A549 (cell line): ENCODE measurements around the gene SLC25A13. TPM values are rescaled to one million over a fixed set of nuclear protein-coding genes. Genes with fewer than 3 reads are reported as not detected.

Experiments
- ATAC-seq, 2 experiments: fragments of 200-7000 bp in 1 of 2; fragments of >200 bp in 1 of 2; cut with Nextera tagmentation in 1 of 2; cut with Tn5 transposase in 1 of 2; 3 replicates each; pipeline versions ENCODE4 v1.8.0 to v1.9.1; 2018 to 2020; ENCODE audit warnings: mild to moderate bottlenecking in 1 of 2, moderate library complexity in 1 of 2
- CTCF ChIA-PET: fragments of 300-600 bp; sonication (Branson Sonifier 250); formaldehyde crosslinking; extraction: SDS; loops from one replicate; lab custom pipeline; 2021; ENCODE audit warnings: antibody characterized with exemption, inconsistent platforms; lab: Yijun Ruan, JAX
- POLR2A ChIA-PET: fragments of 350-600 bp; formaldehyde crosslinking; extraction: SDS; loops from one replicate; lab custom pipeline; 2021; ENCODE audit warnings: antibody characterized with exemption, inconsistent platforms; lab: Yijun Ruan, JAX
- DNase-seq, 2 experiments: peaks; one replicate each; pipeline versions ENCODE4 v3.0.0 to v3.0.0-alpha.2; 2011 to 2016; ENCODE audit warnings: low read depth in 1 of 2, low spot score in 1 of 2
- FAIRE-seq: peaks from 2 replicates; lab custom pipeline; 2011; peaks lifted over from hg19 to GRCh38; lab: Jason Lieb, UNC
- H3K27ac ChIP-seq, 2 experiments: fragments of >200 bp; sonication (Bioruptor Twin); formaldehyde crosslinking; 3 replicates each; pipeline ENCODE4 v1.5.1; 2016 to 2017
- H3K4me1 ChIP-seq: fragments of >200 bp; sonication (Bioruptor Twin); formaldehyde crosslinking; 3 replicates; pipeline ENCODE4 v1.6.1; 2016
- H3K4me2 ChIP-seq: fragments of >200 bp; sonication (Bioruptor Twin); formaldehyde crosslinking; 3 replicates; pipeline ENCODE4 v1.6.1; 2016
- H3K4me3 ChIP-seq: fragments of >200 bp; sonication (Bioruptor Twin); formaldehyde crosslinking; 3 replicates; pipeline ENCODE4 v1.5.1; 2016
- H3K9me3 ChIP-seq: fragments of >200 bp; sonication (Bioruptor Twin); formaldehyde crosslinking; 3 replicates; pipeline ENCODE4 v1.6.1; 2016
- BHLHE40 ChIP-seq: IDR thresholded peaks from 2 replicates; pipeline ENCODE4 v1.6.1; 2012; ENCODE audit warnings: low read depth, low read length, inconsistent platforms
- CBX2 ChIP-seq: fragments of 200-600 bp; sonication (generic); IDR thresholded peaks from 2 replicates; pipeline ENCODE4 v1.6.1; 2016; ENCODE audit warnings: low read depth, mild to moderate bottlenecking, borderline replicate concordance
- CBX8 ChIP-seq: fragments of 200-600 bp; sonication (generic); IDR thresholded peaks from 2 replicates; pipeline ENCODE4 v1.6.1; 2016
- CEBPB ChIP-seq, 2 experiments: fragments of >200 bp in 1 of 2; sonication (Bioruptor Twin) in 1 of 2; formaldehyde crosslinking in 1 of 2; IDR thresholded peaks; 2 replicates each; pipeline ENCODE4 v1.6.1; 2012 to 2016
- E2F6 ChIP-seq: IDR thresholded peaks from 2 replicates; pipeline ENCODE4 v1.6.1; 2012; ENCODE audit warnings: low read depth, borderline replicate concordance
- EP300 ChIP-seq, 2 experiments: fragments of >200 bp; sonication (Bioruptor Twin); formaldehyde crosslinking; IDR thresholded peaks; 2 replicates in 1 of 2; 3 replicates in 1 of 2; pipeline ENCODE4 v1.6.1; 2016 to 2017
- ESRRA ChIP-seq: fragments of 150-350 bp; IDR thresholded peaks from 2 replicates; pipeline ENCODE4 v1.6.1; 2014; ENCODE audit warnings: mild to moderate bottlenecking, low read length, borderline replicate concordance
- FOSB ChIP-seq: fragments of 250-450 bp; sonication (Bioruptor Pico); IDR thresholded peaks from 2 replicates; pipeline ENCODE4 v1.5.0; 2020; ENCODE audit warnings: mild to moderate bottlenecking, moderate library complexity
- FOSL2 ChIP-seq, 2 experiments: fragments of 450-650 bp in 1 of 2; fragments of >200 bp in 1 of 2; sonication (Bioruptor Twin) in 1 of 2; formaldehyde crosslinking; IDR thresholded peaks; 2 replicates each; pipeline versions ENCODE4 v1.5.0 to v1.6.1; 2016 to 2020; ENCODE audit warnings: mild to moderate bottlenecking in 1 of 2, moderate library complexity in 1 of 2
- GATA3 ChIP-seq: IDR thresholded peaks from 2 replicates; pipeline ENCODE4 v1.6.1; 2012; ENCODE audit warnings: borderline replicate concordance
- HES2 ChIP-seq: fragments of >200 bp; sonication (Bioruptor Twin); formaldehyde crosslinking; IDR thresholded peaks from 2 replicates; pipeline ENCODE4 v1.6.1; 2016
- HOXA7 ChIP-seq: fragments of 250-450 bp; sonication (Bioruptor Pico); IDR thresholded peaks from 2 replicates; pipeline ENCODE4 v1.5.0; 2020; ENCODE audit warnings: mild to moderate bottlenecking, moderate library complexity
- HOXB5 ChIP-seq: fragments of 250-450 bp; sonication (Bioruptor Pico); IDR thresholded peaks from 2 replicates; pipeline ENCODE4 v1.5.0; 2020; ENCODE audit warnings: mild to moderate bottlenecking, moderate library complexity
- JUN ChIP-seq, 2 experiments: fragments of >200 bp; sonication (Bioruptor Twin); formaldehyde crosslinking; IDR thresholded peaks; 2 replicates in 1 of 2; 3 replicates in 1 of 2; pipeline ENCODE4 v1.6.1; 2016 to 2017
- JUNB ChIP-seq: fragments of >200 bp; sonication (Bioruptor Twin); formaldehyde crosslinking; IDR thresholded peaks from 2 replicates; pipeline ENCODE4 v1.6.1; 2016
- KDM1A ChIP-seq: fragments of 200-600 bp; sonication (generic); IDR thresholded peaks from 2 replicates; pipeline ENCODE4 v1.6.1; 2016; ENCODE audit warnings: low read depth, mild to moderate bottlenecking
- MAFK ChIP-seq: fragments of 450-650 bp; IDR thresholded peaks from 2 replicates; pipeline ENCODE4 v1.6.1; 2014; ENCODE audit not compliant: partially characterized antibody
- NFE2L2 ChIP-seq: fragments of 150-350 bp; conservative IDR thresholded peaks from 2 replicates; pipeline ENCODE4 v1.6.1; 2014; ENCODE audit warnings: low read length
- NPAS2 ChIP-seq: fragments of 250-450 bp; sonication (Bioruptor Pico); IDR thresholded peaks from 2 replicates; pipeline ENCODE4 v1.8.0; 2022; ENCODE audit warnings: mild to moderate bottlenecking, moderate library complexity, borderline replicate concordance
- NR3C1 ChIP-seq: fragments of >200 bp; sonication (Bioruptor Twin); formaldehyde crosslinking; IDR thresholded peaks from 3 replicates; pipeline ENCODE4 v1.6.1; 2017
- PBX3 ChIP-seq: IDR thresholded peaks from 2 replicates; pipeline ENCODE4 v1.6.1; 2012
- PHF8 ChIP-seq: fragments of 200-600 bp; sonication (generic); IDR thresholded peaks from 2 replicates; pipeline ENCODE4 v1.6.1; 2016; ENCODE audit warnings: low read depth, mild to moderate bottlenecking, antibody characterized with exemption, moderate library complexity, borderline replicate concordance
- RARB ChIP-seq: fragments of 250-450 bp; sonication (Bioruptor Pico); IDR thresholded peaks from 2 replicates; pipeline ENCODE4 v1.8.0; 2021; ENCODE audit warnings: mild to moderate bottlenecking, moderate library complexity
- RFX5 ChIP-seq: fragments of 450-650 bp; IDR thresholded peaks from 2 replicates; pipeline ENCODE4 v1.7.1; 2014; ENCODE audit warnings: antibody characterized with exemption, mild to moderate bottlenecking, moderate library complexity
- RNF2 ChIP-seq: fragments of 200-600 bp; sonication (generic); IDR thresholded peaks from 2 replicates; pipeline ENCODE4 v1.6.1; 2016; ENCODE audit warnings: low read depth, mild to moderate bottlenecking, antibody characterized with exemption, moderate library complexity, borderline replicate concordance
- SMC3 ChIP-seq: fragments of >200 bp; sonication (Bioruptor Twin); formaldehyde crosslinking; IDR thresholded peaks from 3 replicates; pipeline ENCODE4 v1.6.1; 2018; ENCODE audit warnings: inconsistent platforms
- TFCP2L1 ChIP-seq: fragments of 250-450 bp; sonication (Bioruptor Pico); IDR thresholded peaks from 2 replicates; pipeline ENCODE4 v1.5.0; 2021; ENCODE audit warnings: mild to moderate bottlenecking
- ZFP36 ChIP-seq: fragments of 450-650 bp; IDR thresholded peaks from 2 replicates; pipeline ENCODE4 v1.6.1; 2014; ENCODE audit warnings: borderline replicate concordance; ENCODE audit not compliant: partially characterized antibody
- WGBS: methylation state at CpG from one replicate; pipeline ENCODE4 v1.1.6; 2017; ENCODE audit errors: missing lambda C conversion rate; 5-methylcytosine and 5-hydroxymethylcytosine counted together
- polyA plus RNA-seq, 4 experiments: library from polyadenylated mRNA; depleted of rRNA in 3 of 4; stranded (reverse); fragments of >200 nt; fragmentation: RNase III in 1 of 4; extraction: RNeasy Plus Mini Kit Qiagen cat#74134 plus additional on column Dnase treatment in 1 of 4; gene quantifications; 2 replicates in 3 of 4; 3 replicates in 1 of 4; pipeline ENCODE4 v1.2.3, GENCODE V29; 2011 to 2017

SLC25A13 gene
- polyA plus RNA-seq, 2 of the 4 experiments (the other 2 are of a cell fraction): 32.7 to 51.0 TPM

- 83% methylated on average over 3 of the region's 3 CpGs for WGBS
- 0 out of 3 replicates have a peak, but pooled peaks cover 3% of the 10 kb centered on the region for H3K9me3 ChIP-seq
- no peak overlapping the region for H3K27ac ChIP-seq
- no peak overlapping the region for H3K4me2 ChIP-seq
- DNase-seq: no peak
- CTCF ChIA-PET: no interaction called here
- FAIRE-seq: no peak
- H3K4me3 ChIP-seq: no peak overlapping the region
- ATAC-seq: no peak
- no peaks in the 10 kb centered on the region for H3K4me1 ChIP-seq
- POLR2A ChIA-PET: no interaction called here
- no peak for TF ChIP-seq BHLHE40
- TF ChIP-seq TFCP2L1 (CRISPR knock-in tag): no peak
- no peak for TF ChIP-seq PHF8
- TF ChIP-seq ESRRA: no peak
- no peak for TF ChIP-seq EP300 (IDR thresholded peaks at IDR 0.05)
- no peak for TF ChIP-seq JUNB
- TF ChIP-seq E2F6: no peak
- no peak for TF ChIP-seq NFE2L2
- TF ChIP-seq NPAS2 (CRISPR knock-in tag): no peak
- TF ChIP-seq FOSL2 (IDR thresholded peaks at IDR 0.05): no peak
- TF ChIP-seq FOSL2 (CRISPR knock-in tag; IDR thresholded peaks at IDR 0.05): no peak
Observed at GRCh38 chr7:96253964-96254363, 67.9 kb downstream of the SLC25A13 start.

GRCh38 chr7:96253441-96253840 lies 68.5 kb downstream of the SLC25A13 start:
- TF ChIP-seq RNF2 (no peak), CEBPB (IDR thresholded peaks at IDR 0.05) (no peak), FOSB (no peak), NFE2L2 (no peak), RARB (no peak), HES2 (no peak), ZFP36 (no peak), GATA3 (no peak), JUNB (no peak), NPAS2 (CRISPR knock-in tag) (no peak), CBX2 (no peak)
- TF ChIP-seq, all 56 proteins: peak for 0
- no peak overlapping the region for H3K27ac ChIP-seq
- 0 out of 3 replicates have a peak, but pooled peaks cover 3% of the 10 kb centered on the region for H3K9me3 ChIP-seq
- no peaks in the 10 kb centered on the region for H3K4me1 ChIP-seq
- 87% methylated on average over 2 of the region's 2 CpGs for WGBS
- H3K4me3 ChIP-seq: no peak overlapping the region
- CTCF ChIA-PET: no interaction called here
- H3K4me2 ChIP-seq: no peak overlapping the region
- ATAC-seq (no peak), FAIRE-seq (no peak), DNase-seq (no peak)
- POLR2A ChIA-PET: no interaction called here

- no peaks in the 10 kb centered on the region for H3K9me3 ChIP-seq
- ChIA-PET CTCF (no interaction called here), POLR2A (no interaction called here)
- 81% methylated on average over 7 of the region's 7 CpGs for WGBS
- DNase-seq: no peak
- no peak overlapping the region for H3K4me3 ChIP-seq
- FAIRE-seq: no peak
- no peak for ATAC-seq
- H3K4me2 ChIP-seq: no peak overlapping the region
- TF ChIP-seq CBX8 (no peak), MAFK (peak; percentile 96)
- H3K4me1 ChIP-seq: no peaks in the 10 kb centered on the region
- H3K27ac ChIP-seq: no peak overlapping the region
Observed at GRCh38 chr7:96250776-96251361, 71.0 kb downstream of the SLC25A13 start.

- FAIRE-seq: no peak
- no peak for DNase-seq
- Histone ChIP-seq H3K27ac (no peak overlapping the region), H3K4me2 (0 out of 3 replicates have a peak overlapping the region, but pooled peaks have one; percentile 15)
- no peak for TF ChIP-seq GATA3
- TF ChIP-seq HOXB5 (CRISPR knock-in tag): no peak
- no peak for TF ChIP-seq NFE2L2
- TF ChIP-seq RFX5: no peak
- no peak for TF ChIP-seq JUN (IDR thresholded peaks at IDR 0.05)
- TF ChIP-seq KDM1A: no peak
- TF ChIP-seq CBX8: no peak
- TF ChIP-seq SMC3: no peak
- TF ChIP-seq PHF8: no peak
- TF ChIP-seq EP300 (IDR thresholded peaks at IDR 0.05): no peak
- TF ChIP-seq MAFK: no peak
- no peak for TF ChIP-seq HOXA7 (CRISPR knock-in tag)
- no peak for TF ChIP-seq PBX3
- TF ChIP-seq NPAS2 (CRISPR knock-in tag): no peak
- no peak for TF ChIP-seq NR3C1
- TF ChIP-seq CBX2: no peak
- TF ChIP-seq, all 56 proteins: peak for 0
- CTCF ChIA-PET: no interaction called here
- no peak for ATAC-seq
- Histone ChIP-seq H3K4me1 (no peaks in the 10 kb centered on the region), H3K4me3 (no peak overlapping the region), H3K9me3 (no peaks in the 10 kb centered on the region)
- POLR2A ChIA-PET: no interaction called here
- 66% methylated on average over 2 of the region's 2 CpGs for WGBS
Observed at GRCh38 chr7:96248405-96248804, 73.5 kb downstream of the SLC25A13 start.
